ENCODE results near the gene ATP8A2.

ATP8A2 gene

GRCh38 chr13:25827831-25828465 lies 456.2 kb downstream of the ATP8A2 start:
- no peak for DNase-seq

- DNase-seq: no peak
Measured at GRCh38 chr13:25833761-25834160, 462.0 kb downstream of the ATP8A2 start.

GRCh38 chr13:25836574-25837336 lies 465.0 kb downstream of the ATP8A2 start:
- DNase-seq: no peak

- no peak for DNase-seq
Measured at GRCh38 chr13:25839371-25839770, 467.6 kb downstream of the ATP8A2 start.

GRCh38 chr13:25840261-25840660 lies 468.5 kb downstream of the ATP8A2 start:
- DNase-seq: no peak

GRCh38 chr13:25840931-25841330 lies 469.2 kb downstream of the ATP8A2 start:
- DNase-seq: no peak

- no peak for DNase-seq
Measured at GRCh38 chr13:25843692-25844091, 471.9 kb downstream of the ATP8A2 start.

- DNase-seq: no peak
Measured at GRCh38 chr13:25844559-25845434, 473.0 kb downstream of the ATP8A2 start.

- no peak for DNase-seq
Measured at GRCh38 chr13:25846222-25846984, 474.6 kb downstream of the ATP8A2 start.

- no peak for DNase-seq
Measured at GRCh38 chr13:25847145-25847544, 475.4 kb downstream of the ATP8A2 start.

- DNase-seq: no peak
Measured at GRCh38 chr13:25847635-25848626, 476.2 kb downstream of the ATP8A2 start.

GRCh38 chr13:25848812-25849745 lies 477.3 kb downstream of the ATP8A2 start:
- DNase-seq: no peak

GRCh38 chr13:25857830-25858229 lies 486.1 kb downstream of the ATP8A2 start:
- no peak for DNase-seq

GRCh38 chr13:25859528-25859927 lies 487.8 kb downstream of the ATP8A2 start:
- no peak for DNase-seq

GRCh38 chr13:25860265-25860664 lies 488.5 kb downstream of the ATP8A2 start:
- no peak for DNase-seq

- DNase-seq: no peak
Measured at GRCh38 chr13:25860862-25861261, 489.1 kb downstream of the ATP8A2 start.

GRCh38 chr13:25862156-25862555 lies 490.4 kb downstream of the ATP8A2 start:
- no peak for DNase-seq

- DNase-seq: no peak
Measured at GRCh38 chr13:25864116-25864515, 492.3 kb downstream of the ATP8A2 start.

- no peak for DNase-seq
Measured at GRCh38 chr13:25864936-25865335, 493.2 kb downstream of the ATP8A2 start.

GRCh38 chr13:25865391-25865790 lies 493.6 kb downstream of the ATP8A2 start:
- no peak for DNase-seq

Measured in activated naive CD4-positive, alpha-beta T cell treated with anti-CD3 and anti-CD28 coated beads, Interleukin-2, amount 50 U/mL, for 16 hours (primary cell).